Mucosa of descending colon (tissue), 3 donors: ENCODE data around the gene RNF144A. TPM values are rescaled to one million over a fixed set of nuclear protein-coding genes. Genes with fewer than 3 reads are reported as not detected.

Experiments used
- ATAC-seq: fragments of 200-7000 bp; cut with Tn5 transposase; one replicate; pipeline ENCODE4 v1.9.1; 2020; ENCODE audit warnings: mild to moderate bottlenecking, moderate library complexity
- DNase-seq, 3 donors: peaks; one replicate each; pipeline ENCODE4 v3.0.0-alpha.2; 2020
- H3K36me3 ChIP-seq: fragments of 200-600 bp; one replicate; pipeline ENCODE4 v1.8.0; 2021; ENCODE audit warnings: low read depth, mild to moderate bottlenecking
- H3K4me1 ChIP-seq: fragments of 200-600 bp; one replicate; pipeline ENCODE4 v1.8.0; 2021; ENCODE audit warnings: low read depth, mild to moderate bottlenecking
- H3K4me3 ChIP-seq: fragments of 200-600 bp; one replicate; pipeline ENCODE4 v1.8.0; 2021; ENCODE audit warnings: mild to moderate bottlenecking
- H3K9me3 ChIP-seq: fragments of 200-600 bp; one replicate; pipeline ENCODE4 v1.8.0; 2021; ENCODE audit warnings: mild to moderate bottlenecking
- CTCF ChIP-seq: fragments of 200-600 bp; IDR thresholded peaks from one replicate; pipeline ENCODE4 v1.8.0; 2022; ENCODE audit warnings: antibody characterized with exemption, mild to moderate bottlenecking
- intact Hi-C, 2 donors: fragments of 100-400 bp; cut with DNase I in 1 of 2; cut with micrococcal nuclease in 1 of 2; formaldehyde crosslinking; loops; one replicate each; pipeline versions ENCODE4 v1.11.0 to v1.11.1; 2022; cut with DNase I, micrococcal nuclease
- total RNA-seq, 3 donors: library from RNA; stranded (reverse); fragmentation: NEBNext Ultra II Directional in 2 of 3; extraction: Animal tissue kit (Norgen Biotek cat#: 25700) in 2 of 3; gene quantifications; one replicate each; pipeline versions ENCODE4 v1.2.1 to v1.2.4, GENCODE V29; 2021 to 2023
- donor health status: DM: no; HTN: no; CAD: no; lungs with moderate emphysema.
- donor health status: DM: no; HTN: no; CAD: no.
- donor health status: DM: no; HTN: yes; CAD: no.

RNF144A gene
- total RNA-seq, 3 donors from 2014 or later = 14.3 to 18.7 (median 18.3) TPM

- peak; percentile 61 for TF ChIP-seq CTCF
Measured at GRCh38 chr2:7037340-7038333, 120.4 kb downstream of the RNF144A start.

GRCh38 chr2:7040547-7040946 is 123.3 kb downstream of the RNF144A start:
- H3K4me1 ChIP-seq = no peaks in the 10 kb centered on the region
- intact Hi-C loops = loop anchor here (5.0 to 10.0 kb wide), 2 partner anchors 143 to 146 kb away; no protein-coding TSS in a partner anchor
- H3K9me3 ChIP-seq = no peaks in the 10 kb centered on the region
- ATAC-seq = no peak
- DNase-seq = no peak
- H3K36me3 ChIP-seq = no peaks in the 10 kb centered on the region
- no peak overlapping the region for H3K4me3 ChIP-seq
- no peak for TF ChIP-seq CTCF

More at GRCh38 chr2:7037340-7038333, 120.4 kb downstream of the RNF144A start:
- intact Hi-C loops = no loop called here
- peak; percentile 86 for ATAC-seq
- peak in 2 of 3 donors; percentile 78 to 80 for DNase-seq
- H3K9me3 ChIP-seq = no peaks in the 10 kb centered on the region
- H3K36me3 ChIP-seq = no peaks in the 10 kb centered on the region
- no peak overlapping the region for H3K4me3 ChIP-seq
- no peaks in the 10 kb centered on the region for H3K4me1 ChIP-seq

GRCh38 chr2:7041421-7041820 is 124.2 kb downstream of the RNF144A start:
- intact Hi-C loops = loop anchor here (5.0 to 10.0 kb wide), 2 partner anchors 144 to 147 kb away; no protein-coding TSS in a partner anchor

GRCh38 chr2:7043690-7044089 is 126.5 kb downstream of the RNF144A start:
- no peak for ATAC-seq

More at GRCh38 chr2:7041421-7041820, 124.2 kb downstream of the RNF144A start:
- DNase-seq = no peak
- no peaks in the 10 kb centered on the region for H3K4me1 ChIP-seq
- H3K36me3 ChIP-seq = no peaks in the 10 kb centered on the region
- ATAC-seq = no peak
- TF ChIP-seq CTCF = no peak
- H3K4me3 ChIP-seq = no peak overlapping the region
- H3K9me3 ChIP-seq = no peaks in the 10 kb centered on the region

More at GRCh38 chr2:7043690-7044089, 126.5 kb downstream of the RNF144A start:
- TF ChIP-seq CTCF = no peak
- no peak for DNase-seq
- intact Hi-C loops = loop anchor here (5.0 to 10.0 kb wide), 2 partner anchors 146 to 149 kb away; no protein-coding TSS in a partner anchor
- no peaks in the 10 kb centered on the region for H3K9me3 ChIP-seq
- no peaks in the 10 kb centered on the region for H3K4me1 ChIP-seq
- no peak overlapping the region for H3K4me3 ChIP-seq
- no peaks in the 10 kb centered on the region for H3K36me3 ChIP-seq
